K562 (cell line): ENCODE measurements around the gene PHF20. TPM values are rescaled to one million over a fixed set of nuclear protein-coding genes. Genes with fewer than 3 reads are reported as not detected.

Experiments used
- ATAC-seq: fragments of 200-7000 bp; cut with Tn5 transposase; 3 replicates; pipeline ENCODE4 v1.9.1; 2020; ENCODE audit warnings: moderate library complexity
- BruUV-seq: library from RNA; stranded (reverse); fragments of 400-500 nt; replicated peaks from 2 replicates; lab custom pipeline; 2021; lab: Mats Ljungman, UMichigan
- CTCF ChIA-PET: fragments of 300-600 bp; formaldehyde crosslinking; extraction: SDS; loops from one replicate; lab custom pipeline; 2021; ENCODE audit warnings: low intra/inter-chr PET ratio; lab: Yijun Ruan, JAX
- POLR2A ChIA-PET: fragments of 300-600, 350-650 bp; sonication (Branson Sonifier 250); formaldehyde crosslinking; extraction: SDS; loops from one replicate; lab custom pipeline; 2021; ENCODE audit warnings: antibody characterized with exemption, inconsistent platforms; lab: Yijun Ruan, JAX
- DNase-seq, 4 experiments: peaks; one replicate each; pipeline versions ENCODE4 v3.0.0 to v3.0.0-alpha.2; 2011 to 2018; ENCODE audit warnings: low spot score in 3 of 4, mixed read lengths in 3 of 4; ENCODE audit errors: extremely low read depth in 1 of 4
- FAIRE-seq: peaks from 2 replicates; lab custom pipeline; 2011; peaks lifted over from hg19 to GRCh38; lab: Jason Lieb, UNC
- H2AFZ ChIP-seq: 2 replicates; pipeline ENCODE4 v1.6.0; 2011; ENCODE audit warnings: low read depth, low read length, control low read depth, inconsistent platforms
- H3K27ac ChIP-seq: fragments of 200-600 bp; 3 replicates; pipeline ENCODE4 v1.8.0; 2011; ENCODE audit warnings: low read depth, mild to moderate bottlenecking, control low read depth, inconsistent platforms, low read length, moderate library complexity, mixed read lengths; ENCODE audit errors: extremely low read depth
- H3K27me3 ChIP-seq, 2 experiments: fragments of 300-600 bp in 1 of 2; 2 replicates in 1 of 2; 3 replicates in 1 of 2; pipeline versions ENCODE4 v1.6.0 to v1.8.0; 2011; ENCODE audit warnings: inconsistent platforms in 2 of 2, low read length in 2 of 2, mild to moderate bottlenecking in 1 of 2, mixed read lengths in 1 of 2, moderate library complexity in 1 of 2; ENCODE audit not compliant: control insufficient read depth in 2 of 2, insufficient read depth in 2 of 2
- H3K36me3 ChIP-seq: fragments of 300-600 bp; 3 replicates; pipeline ENCODE4 v1.8.0; 2011; ENCODE audit warnings: mild to moderate bottlenecking, low read length, inconsistent platforms; ENCODE audit not compliant: control insufficient read depth, insufficient read depth
- H3K4me1 ChIP-seq, 2 experiments: fragments of 200-600 bp in 1 of 2; replicated peaks in 1 of 2; 2 replicates in 1 of 2; 3 replicates in 1 of 2; pipeline versions ENCODE4 v1.5.1 to v1.8.0; 2011; ENCODE audit warnings: inconsistent platforms in 2 of 2, low read length in 2 of 2, mild to moderate bottlenecking in 1 of 2, mixed read lengths in 1 of 2, moderate library complexity in 1 of 2; ENCODE audit not compliant: control insufficient read depth in 2 of 2, insufficient read depth in 2 of 2
- H3K4me2 ChIP-seq: 2 replicates; pipeline ENCODE4 v1.6.1; 2011; ENCODE audit warnings: low read length, control low read depth, inconsistent platforms, mixed read lengths; ENCODE audit not compliant: insufficient read depth
- H3K4me3 ChIP-seq: fragments of 200-600 bp; sonication (generic), shearing (Covaris generic); 2 replicates; pipeline ENCODE4 v1.5.1; 2016; ENCODE audit warnings: control low read depth, inconsistent platforms
- H3K79me2 ChIP-seq: fragments of 200-600 bp; 3 replicates; pipeline ENCODE4 v1.8.0; 2011; ENCODE audit warnings: low read length, inconsistent platforms; ENCODE audit not compliant: control insufficient read depth, insufficient read depth
- H3K9ac ChIP-seq, 2 experiments: 2 replicates each; pipeline versions ENCODE4 v1.6.0 to v1.6.1; 2011; ENCODE audit warnings: low read depth in 2 of 2, low read length in 2 of 2, control low read depth in 1 of 2, inconsistent platforms in 1 of 2, mild to moderate bottlenecking in 1 of 2, mixed read lengths in 1 of 2; ENCODE audit not compliant: insufficient read depth in 1 of 2
- H3K9me1 ChIP-seq: one replicate; pipeline ENCODE4 v1.6.0; 2011; ENCODE audit warnings: inconsistent platforms, mild to moderate bottlenecking, low read length, moderate library complexity; ENCODE audit not compliant: control insufficient read depth, insufficient read depth
- H3K9me3 ChIP-seq: replicated peaks from 2 replicates; pipeline ENCODE4 v1.5.1; 2011; ENCODE audit warnings: low read depth, low read length, inconsistent platforms; ENCODE audit not compliant: control insufficient read depth, insufficient read depth
- H4K20me1 ChIP-seq: replicated peaks from 2 replicates; pipeline ENCODE4 v1.6.1; 2011; ENCODE audit warnings: low read length, inconsistent platforms, mixed read lengths; ENCODE audit not compliant: control insufficient read depth, insufficient read depth
- ARNT ChIP-seq, 2 experiments: fragments of 450-650 bp; IDR thresholded peaks; 2 replicates each; pipeline ENCODE4 v1.6.1; 2016; ENCODE audit warnings: mild to moderate bottlenecking in 1 of 2
- CBFA2T3 ChIP-seq: fragments of 450-650 bp; IDR thresholded peaks from 2 replicates; pipeline ENCODE4 v1.6.1; 2017
- CHD4 ChIP-seq: fragments of 200-600 bp; sonication (generic); IDR thresholded peaks from 3 replicates; pipeline ENCODE4 v1.6.1; 2012; ENCODE audit warnings: low read depth, mild to moderate bottlenecking, mixed read lengths, low read length, inconsistent platforms; ENCODE audit not compliant: insufficient read depth, insufficient replicate concordance, poor library complexity, severe bottlenecking
- EP300 ChIP-seq: IDR thresholded peaks from 2 replicates; pipeline ENCODE4 v1.6.1; 2012; ENCODE audit warnings: low read length, improper control_type of control experiment
- MYBL2 ChIP-seq, 2 experiments: fragments of 450-650 bp in 1 of 2; sonication (generic) in 1 of 2; formaldehyde crosslinking in 1 of 2; IDR thresholded peaks; 2 replicates each; pipeline versions ENCODE4 v1.6.1 to v1.8.1; 2017 to 2022; ENCODE audit warnings: borderline replicate concordance in 1 of 2, inconsistent platforms in 1 of 2, low read depth in 1 of 2, mild to moderate bottlenecking in 1 of 2, missing genetic modification reagents in 1 of 2, moderate library complexity in 1 of 2
- NEUROD1 ChIP-seq: fragments of 150-350 bp; IDR thresholded peaks from 2 replicates; pipeline ENCODE4 v1.6.1; 2014; ENCODE audit warnings: borderline replicate concordance, low read length, low read depth; ENCODE audit not compliant: partially characterized antibody
- POU5F1 ChIP-seq: fragments of 150-350 bp; IDR thresholded peaks from 2 replicates; pipeline ENCODE4 v1.6.1; 2014; ENCODE audit warnings: borderline replicate concordance, low read length, low read depth, mild to moderate bottlenecking; ENCODE audit not compliant: partially characterized antibody
- RFX5 ChIP-seq: IDR thresholded peaks from 2 replicates; pipeline ENCODE4 v1.6.1; 2011; ENCODE audit warnings: low read depth, mild to moderate bottlenecking, improper control_type of control experiment, low read length
- TCF3 ChIP-seq: sonication (generic); formaldehyde crosslinking; IDR thresholded peaks from 2 replicates; pipeline ENCODE4 v1.4.0; 2020; ENCODE audit warnings: mild to moderate bottlenecking, missing genetic modification reagents
- ZNF212 ChIP-seq: fragments of 450-650 bp; formaldehyde crosslinking; IDR thresholded peaks from 2 replicates; pipeline ENCODE4 v1.4.0; 2020; ENCODE audit warnings: mild to moderate bottlenecking
- ZNF324 ChIP-seq: fragments of 250-450 bp; sonication (Bioruptor Pico); IDR thresholded peaks from 2 replicates; pipeline ENCODE4 v1.4.0; 2020; ENCODE audit warnings: mild to moderate bottlenecking
- ZNF384 ChIP-seq: IDR thresholded peaks from 2 replicates; pipeline ENCODE4 v1.6.1; 2012; ENCODE audit warnings: low read depth, low read length, improper control_type of control experiment
- WGBS: fragments of 100-300 bp; shearing (Covaris generic); methylation state at CpG from one replicate; pipeline ENCODE4 v1.1.6; 2016; ENCODE audit warnings: low coverage, mixed read lengths; ENCODE audit not compliant: insufficient coverage; ENCODE audit errors: missing lambda C conversion rate; 5-methylcytosine and 5-hydroxymethylcytosine counted together
- in situ Hi-C: fragments of 300-500 bp; cut with MboI; formaldehyde crosslinking; loops from 4 replicates; pipeline ENCODE4 v1.15.0; 2018; ENCODE audit warnings: inconsistent platforms, mixed read lengths
- intact Hi-C: fragments of 100-400 bp; cut with micrococcal nuclease; formaldehyde crosslinking; loops from 2 replicates; pipeline ENCODE4 v1.14.2; 2022
- polyA plus RNA-seq, 8 experiments: library from polyadenylated mRNA; depleted of rRNA in 4 of 8; stranded (reverse) in 5 of 8; unstranded in 3 of 8; fragments of >200 nt; fragmentation: Nextera tagmentation in 2 of 8; fragmentation: Illumina TruSeq in 1 of 8; extraction: Ambion mirVana in 2 of 8; extraction: Trizol in 1 of 8; gene quantifications; 2 replicates each; pipeline versions ENCODE4 v1.2.1 to v1.2.3, GENCODE V29; 2011 to 2014; ENCODE audit warnings: inconsistent platforms in 1 of 8, missing spikeins in 1 of 8
- total RNA-seq, 7 experiments: library from RNA; depleted of rRNA in 6 of 7; stranded (reverse); fragments of >200 nt in 6 of 7; fragmentation: Illumina TruSeq in 2 of 7; extraction: Trizol in 2 of 7; gene quantifications; 2 replicates each; pipeline versions ENCODE4 v1.2.1 to v1.2.3, GENCODE V29; 2011 to 2021; ENCODE audit warnings: low replicate concordance in 1 of 7
- TF ChIP-seq, protein P1 (sequence below): fragments of 450-650 bp; IDR thresholded peaks from 2 replicates; pipeline ENCODE4 v1.6.1; 2017; ENCODE audit warnings: antibody characterized with exemption, mild to moderate bottlenecking
- TF ChIP-seq, protein P2 (sequence below): fragments of 250-450 bp; sonication (Bioruptor Pico); IDR thresholded peaks from 2 replicates; pipeline ENCODE4 v1.8.0; 2021; ENCODE audit warnings: moderate library complexity, mild to moderate bottlenecking, inconsistent platforms
- TF ChIP-seq, protein P3 (sequence below): fragments of 450-650 bp; IDR thresholded peaks from 2 replicates; pipeline ENCODE4 v1.6.1; 2016; ENCODE audit warnings: low read depth, mild to moderate bottlenecking, moderate library complexity
- TF ChIP-seq, protein P4 (sequence below), 2 experiments: fragments of 450-650 bp in 1 of 2; sonication (generic) in 1 of 2; formaldehyde crosslinking in 1 of 2; IDR thresholded peaks in 1 of 2; conservative IDR thresholded peaks in 1 of 2; 2 replicates each; pipeline versions ENCODE4 v1.6.1 to v1.8.1; 2016 to 2023; ENCODE audit warnings: mild to moderate bottlenecking in 2 of 2, moderate library complexity in 2 of 2, inconsistent platforms in 1 of 2, missing genetic modification reagents in 1 of 2

Gene PHF20
- total and polyA plus RNA-seq, 9 of the 15 experiments (the other 6 are each of a cell fraction or from before 2014, with no cell fraction given) = 49.9 to 196 (median 70.7) TPM

DNA sequence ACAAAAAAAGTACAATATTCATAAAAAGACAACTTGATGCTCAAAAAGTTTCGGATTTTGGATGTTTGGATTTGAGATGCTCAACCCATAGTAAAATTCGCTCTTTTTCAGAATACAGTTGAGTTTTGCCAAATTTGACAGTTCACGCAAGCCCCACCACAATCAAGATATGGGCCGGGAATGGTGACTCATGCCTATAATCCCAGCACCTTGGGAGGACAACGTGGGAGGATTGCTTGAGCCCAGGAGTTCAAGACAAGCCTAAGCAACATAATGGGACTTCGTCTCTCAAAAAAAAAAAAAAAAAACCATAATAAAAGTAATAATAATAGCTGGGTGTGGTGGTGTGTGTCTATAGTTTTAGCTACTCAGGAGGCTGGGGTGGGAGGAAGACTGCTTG lies 51.3 kb downstream of the PHF20 start:
- no peaks in the 10 kb centered on the region for H3K9me1 ChIP-seq
- POLR2A ChIA-PET = interaction anchor here (1.5 kb wide), 1 partner anchor 81 kb away, joined by 5 read pairs; the partner anchor contains the start of gene RBM39
- WGBS = 3% methylated on average over 6 of the region's 6 CpGs
- H3K9me3 ChIP-seq = no peaks in the 10 kb centered on the region
- intact Hi-C loops = no loop called here
- H3K27ac ChIP-seq = peak overlapping the region; percentile 57; the same call in 1 of the 3 replicates
- H3K9ac ChIP-seq = no peak overlapping the region
- no peak overlapping the region for H2AFZ ChIP-seq
- no TSS peak for BruUV-seq
- peak; percentile 28 to 87 (median 42) for DNase-seq
- H3K4me2 ChIP-seq = peak overlapping the region; percentile 28; the same call in 1 of the 2 replicates
- H3K4me3 ChIP-seq = no peak overlapping the region
- CTCF ChIA-PET = no interaction called here
- H3K79me2 ChIP-seq = peaks cover 17% of the 10 kb centered on the region; the same call in 2 of the 3 replicates
- peaks cover 8% of the 10 kb centered on the region; the same call in 2 of the 3 replicates for H3K36me3 ChIP-seq
- in situ Hi-C loops = no loop called here
- peak; percentile 92 for FAIRE-seq
- peaks cover 28 to 34% of the 10 kb centered on the region in 2 experiments for H3K4me1 ChIP-seq
- H4K20me1 ChIP-seq = no peaks in the 10 kb centered on the region; the same call in 1 of the 2 replicates
- ATAC-seq = peak; percentile 89
- H3K27me3 ChIP-seq = no peaks in the 10 kb centered on the region
- TF ChIP-seq RFX5 = no peak
- no peak for TF ChIP-seq ZNF324 (CRISPR knock-in tag)
- no peak for TF ChIP-seq POU5F1
- TF ChIP-seq, protein P1, sequence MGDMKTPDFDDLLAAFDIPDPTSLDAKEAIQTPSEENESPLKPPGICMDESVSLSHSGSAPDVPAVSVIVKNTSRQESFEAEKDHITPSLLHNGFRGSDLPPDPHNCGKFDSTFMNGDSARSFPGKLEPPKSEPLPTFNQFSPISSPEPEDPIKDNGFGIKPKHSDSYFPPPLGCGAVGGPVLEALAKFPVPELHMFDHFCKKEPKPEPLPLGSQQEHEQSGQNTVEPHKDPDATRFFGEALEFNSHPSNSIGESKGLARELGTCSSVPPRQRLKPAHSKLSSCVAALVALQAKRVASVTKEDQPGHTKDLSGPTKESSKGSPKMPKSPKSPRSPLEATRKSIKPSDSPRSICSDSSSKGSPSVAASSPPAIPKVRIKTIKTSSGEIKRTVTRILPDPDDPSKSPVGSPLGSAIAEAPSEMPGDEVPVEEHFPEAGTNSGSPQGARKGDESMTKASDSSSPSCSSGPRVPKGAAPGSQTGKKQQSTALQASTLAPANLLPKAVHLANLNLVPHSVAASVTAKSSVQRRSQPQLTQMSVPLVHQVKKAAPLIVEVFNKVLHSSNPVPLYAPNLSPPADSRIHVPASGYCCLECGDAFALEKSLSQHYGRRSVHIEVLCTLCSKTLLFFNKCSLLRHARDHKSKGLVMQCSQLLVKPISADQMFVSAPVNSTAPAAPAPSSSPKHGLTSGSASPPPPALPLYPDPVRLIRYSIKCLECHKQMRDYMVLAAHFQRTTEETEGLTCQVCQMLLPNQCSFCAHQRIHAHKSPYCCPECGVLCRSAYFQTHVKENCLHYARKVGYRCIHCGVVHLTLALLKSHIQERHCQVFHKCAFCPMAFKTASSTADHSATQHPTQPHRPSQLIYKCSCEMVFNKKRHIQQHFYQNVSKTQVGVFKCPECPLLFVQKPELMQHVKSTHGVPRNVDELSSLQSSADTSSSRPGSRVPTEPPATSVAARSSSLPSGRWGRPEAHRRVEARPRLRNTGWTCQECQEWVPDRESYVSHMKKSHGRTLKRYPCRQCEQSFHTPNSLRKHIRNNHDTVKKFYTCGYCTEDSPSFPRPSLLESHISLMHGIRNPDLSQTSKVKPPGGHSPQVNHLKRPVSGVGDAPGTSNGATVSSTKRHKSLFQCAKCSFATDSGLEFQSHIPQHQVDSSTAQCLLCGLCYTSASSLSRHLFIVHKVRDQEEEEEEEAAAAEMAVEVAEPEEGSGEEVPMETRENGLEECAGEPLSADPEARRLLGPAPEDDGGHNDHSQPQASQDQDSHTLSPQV = no peak
- peak; percentile 79 for TF ChIP-seq NEUROD1
- TF ChIP-seq ZNF384 = peak; percentile 86
- no peak for TF ChIP-seq CHD4
- 0 out of 4 replicates have a peak, but pooled peaks of 1 of the 2 experiments have one; percentile 55 for TF ChIP-seq ARNT (IDR thresholded peaks at IDR 0.05)
- TF ChIP-seq, protein P2, sequence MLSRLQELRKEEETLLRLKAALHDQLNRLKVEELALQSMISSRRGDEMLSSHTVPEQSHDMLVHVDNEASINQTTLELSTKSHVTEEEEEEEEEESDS = no peak
- TF ChIP-seq EP300 = peak; percentile 75
- TF ChIP-seq, protein P3, sequence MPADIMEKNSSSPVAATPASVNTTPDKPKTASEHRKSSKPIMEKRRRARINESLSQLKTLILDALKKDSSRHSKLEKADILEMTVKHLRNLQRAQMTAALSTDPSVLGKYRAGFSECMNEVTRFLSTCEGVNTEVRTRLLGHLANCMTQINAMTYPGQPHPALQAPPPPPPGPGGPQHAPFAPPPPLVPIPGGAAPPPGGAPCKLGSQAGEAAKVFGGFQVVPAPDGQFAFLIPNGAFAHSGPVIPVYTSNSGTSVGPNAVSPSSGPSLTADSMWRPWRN = peak; percentile 55; the same call in 1 of the 2 replicates
- TF ChIP-seq ZNF212 = no peak
- peak; percentile 55 for TF ChIP-seq TCF3
- TF ChIP-seq, protein P4, sequence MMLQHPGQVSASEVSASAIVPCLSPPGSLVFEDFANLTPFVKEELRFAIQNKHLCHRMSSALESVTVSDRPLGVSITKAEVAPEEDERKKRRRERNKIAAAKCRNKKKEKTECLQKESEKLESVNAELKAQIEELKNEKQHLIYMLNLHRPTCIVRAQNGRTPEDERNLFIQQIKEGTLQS (IDR thresholded peaks at IDR 0.05) = peak; percentile 96
- TF ChIP-seq, protein P4 (CRISPR knock-in tag; conservative IDR thresholded peaks at IDR 0.05) = peak; percentile 64; the same call in 1 of the 2 replicates
- TF ChIP-seq CBFA2T3 = peak; percentile 57; the same call in 1 of the 2 replicates
- TF ChIP-seq MYBL2 (IDR thresholded peaks at IDR 0.05; ENCODE audit: low read depth) = no peak
- TF ChIP-seq MYBL2 (CRISPR knock-in tag; IDR thresholded peaks at IDR 0.05; ENCODE audit: borderline replicate concordance) = no peak
